NCI-H1417 treated with DMSO at 0.1 percent for 48 hours (cell line): ENCODE measurements around the gene DVL1.
A peak's percentile ranks its signal among the peaks of the same experiment; 100 is the strongest.
"Not testable (repeated sequence)": the region's sequence is repeated elsewhere in the genome, so short reads cannot be mapped to it uniquely, and the experiment has no call there.

Experiments
- DNase-seq: peaks from one replicate; lab custom pipeline; 2025; lab: John Stamatoyannopoulos, UW

DVL1 gene

GRCh38 chr1:1349256-1350012, at the start of gene DVL1:
TSS of gene DVL1 (minus strand) at chr1:1349418. CDS start at chr1:1349065, 353 bp downstream.
- DNase-seq = no peak

- DNase-seq = no peak
Observed at GRCh38 chr1:1398677-1399186, 49.5 kb upstream of the DVL1 start.

GRCh38 chr1:1397839-1398523, 48.8 kb upstream of the DVL1 start:
- no peak for DNase-seq

- DNase-seq = no peak
Observed at GRCh38 chr1:1395166-1395565, 45.9 kb upstream of the DVL1 start.

- DNase-seq = no peak
Observed at GRCh38 chr1:1394116-1394515, 44.9 kb upstream of the DVL1 start.

GRCh38 chr1:1393428-1393827, 44.2 kb upstream of the DVL1 start:
- no peak for DNase-seq

GRCh38 chr1:1393014-1393413, 43.8 kb upstream of the DVL1 start:
- DNase-seq = no peak

GRCh38 chr1:1391225-1391624, 42.0 kb upstream of the DVL1 start:
- no peak for DNase-seq

GRCh38 chr1:1390675-1391074, 41.5 kb upstream of the DVL1 start:
- no peak for DNase-seq

GRCh38 chr1:1388078-1388472, 38.9 kb upstream of the DVL1 start:
- no peak for DNase-seq

- DNase-seq = no peak
Observed at GRCh38 chr1:1387098-1388077, 38.2 kb upstream of the DVL1 start.

- no peak for DNase-seq
Observed at GRCh38 chr1:1385931-1386330, 36.7 kb upstream of the DVL1 start.

GRCh38 chr1:1385339-1385738, 36.1 kb upstream of the DVL1 start:
- DNase-seq = not testable (repeated sequence)

GRCh38 chr1:1381294-1381693, 32.1 kb upstream of the DVL1 start:
- no peak for DNase-seq

GRCh38 chr1:1380860-1381259, 31.6 kb upstream of the DVL1 start:
- DNase-seq = no peak

- DNase-seq = no peak
Observed at GRCh38 chr1:1377540-1378205, 28.5 kb upstream of the DVL1 start.

- DNase-seq = no peak
Observed at GRCh38 chr1:1376551-1377226, 27.5 kb upstream of the DVL1 start.

GRCh38 chr1:1374929-1375662, 25.9 kb upstream of the DVL1 start, which contains the start of gene AURKAIP1:
TSS of gene AURKAIP1 (minus strand) at chr1:1375207. CDS start at chr1:1374756, 451 bp downstream.
- peak; percentile 93 for DNase-seq

GRCh38 chr1:1374589-1374928, 25.3 kb upstream of the DVL1 start:
- no peak for DNase-seq
